Measurements from ENCODE around the gene PCAT6.

DNA sequence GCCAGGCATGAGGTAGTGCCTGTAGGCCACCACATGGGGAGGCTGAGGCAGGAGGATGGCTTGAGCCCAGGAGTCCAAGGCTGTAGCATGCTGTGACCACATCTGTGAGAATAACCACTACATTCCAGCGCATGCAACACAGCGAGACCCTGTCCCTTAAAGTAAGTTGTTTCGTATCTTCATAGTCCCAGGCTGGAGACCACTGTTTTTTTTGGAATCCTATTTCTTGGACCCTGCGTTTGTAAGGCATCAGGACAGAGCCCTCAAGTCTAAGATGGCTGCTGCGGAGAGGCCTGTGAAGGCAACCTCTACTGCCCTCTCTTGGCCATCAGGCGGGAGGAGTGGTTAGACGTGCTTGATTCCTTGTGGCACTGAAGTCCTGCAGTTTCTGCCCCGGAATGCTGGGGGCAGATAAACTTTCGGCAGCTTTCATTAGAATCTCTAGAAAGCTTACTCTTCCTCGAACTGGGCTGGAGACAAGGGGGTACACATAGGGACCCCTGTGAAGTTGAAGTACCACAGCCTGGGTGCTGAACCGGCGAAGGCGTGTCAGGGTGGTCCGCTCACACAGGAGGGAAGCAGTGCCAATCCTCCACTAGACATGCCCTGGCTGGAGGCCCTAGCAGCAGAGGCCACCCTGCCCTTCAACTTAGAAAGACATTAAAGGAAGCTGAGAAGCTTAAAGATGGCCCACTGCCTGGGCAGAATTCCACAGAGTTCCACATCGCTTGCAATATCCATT, 41.6 kb downstream of the PCAT6 start:
- TF ChIP-seq, protein P1, sequence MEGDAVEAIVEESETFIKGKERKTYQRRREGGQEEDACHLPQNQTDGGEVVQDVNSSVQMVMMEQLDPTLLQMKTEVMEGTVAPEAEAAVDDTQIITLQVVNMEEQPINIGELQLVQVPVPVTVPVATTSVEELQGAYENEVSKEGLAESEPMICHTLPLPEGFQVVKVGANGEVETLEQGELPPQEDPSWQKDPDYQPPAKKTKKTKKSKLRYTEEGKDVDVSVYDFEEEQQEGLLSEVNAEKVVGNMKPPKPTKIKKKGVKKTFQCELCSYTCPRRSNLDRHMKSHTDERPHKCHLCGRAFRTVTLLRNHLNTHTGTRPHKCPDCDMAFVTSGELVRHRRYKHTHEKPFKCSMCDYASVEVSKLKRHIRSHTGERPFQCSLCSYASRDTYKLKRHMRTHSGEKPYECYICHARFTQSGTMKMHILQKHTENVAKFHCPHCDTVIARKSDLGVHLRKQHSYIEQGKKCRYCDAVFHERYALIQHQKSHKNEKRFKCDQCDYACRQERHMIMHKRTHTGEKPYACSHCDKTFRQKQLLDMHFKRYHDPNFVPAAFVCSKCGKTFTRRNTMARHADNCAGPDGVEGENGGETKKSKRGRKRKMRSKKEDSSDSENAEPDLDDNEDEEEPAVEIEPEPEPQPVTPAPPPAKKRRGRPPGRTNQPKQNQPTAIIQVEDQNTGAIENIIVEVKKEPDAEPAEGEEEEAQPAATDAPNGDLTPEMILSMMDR (IDR thresholded peaks at IDR 0.05): peak in 2 of 3 experiments; percentile 33 to 41
- TF ChIP-seq POLR2A (IDR thresholded peaks at IDR 0.05): no peak

Measured in testis (tissue), 2 donors.